Lower leg skin (tissue), 4 donors: ENCODE data around the gene PLEKHG2. TPM values are rescaled to one million over a fixed set of nuclear protein-coding genes. Genes with fewer than 3 reads are reported as not detected.

Experiments used
- DNase-seq, 2 donors: peaks; one replicate each; pipeline ENCODE4 v3.0.0-alpha.2; 2019; ENCODE audit warnings: low spot score in 2 of 2
- H3K4me3 ChIP-seq: fragments of 200-600 bp; sonication (generic); 2 replicates; pipeline ENCODE4 v1.5.1; 2017; ENCODE audit warnings: mild to moderate bottlenecking, low read depth; ENCODE audit not compliant: poor library complexity, severe bottlenecking
- POLR2A ChIP-seq, 2 donors: fragments of 450-650 bp; IDR thresholded peaks; one replicate each; pipeline ENCODE4 v1.6.1; 2016 to 2017; ENCODE audit warnings: antibody characterized with exemption in 2 of 2, mild to moderate bottlenecking in 1 of 2, moderate library complexity in 1 of 2
- WGBS, 2 donors: methylation state at CpG; one replicate each; pipeline ENCODE4 v1.1.5; 2018; 5-methylcytosine and 5-hydroxymethylcytosine counted together
- intact Hi-C: fragments of 100-400 bp; cut with DNase I; formaldehyde crosslinking; loops from one replicate; pipeline ENCODE4 v1.15.0; 2023; ENCODE audit warnings: low total_unique reads
- total RNA-seq, 4 donors: library from RNA; depleted of rRNA; stranded (reverse); fragments of >200 nt; gene quantifications; one replicate each; pipeline ENCODE4 v1.1.0, GENCODE V29; 2016
- TF ChIP-seq, protein P1 (sequence below), 3 donors: fragments of 450-650 bp; IDR thresholded peaks; one replicate each; pipeline ENCODE4 v1.5.1; 2016; ENCODE audit warnings: antibody characterized with exemption in 3 of 3, mild to moderate bottlenecking in 3 of 3, moderate library complexity in 2 of 3

The PLEKHG2 gene
- total RNA-seq, 4 donors from 2014 or later: 3.0 to 6.4 (median 4.3) TPM

DNA sequence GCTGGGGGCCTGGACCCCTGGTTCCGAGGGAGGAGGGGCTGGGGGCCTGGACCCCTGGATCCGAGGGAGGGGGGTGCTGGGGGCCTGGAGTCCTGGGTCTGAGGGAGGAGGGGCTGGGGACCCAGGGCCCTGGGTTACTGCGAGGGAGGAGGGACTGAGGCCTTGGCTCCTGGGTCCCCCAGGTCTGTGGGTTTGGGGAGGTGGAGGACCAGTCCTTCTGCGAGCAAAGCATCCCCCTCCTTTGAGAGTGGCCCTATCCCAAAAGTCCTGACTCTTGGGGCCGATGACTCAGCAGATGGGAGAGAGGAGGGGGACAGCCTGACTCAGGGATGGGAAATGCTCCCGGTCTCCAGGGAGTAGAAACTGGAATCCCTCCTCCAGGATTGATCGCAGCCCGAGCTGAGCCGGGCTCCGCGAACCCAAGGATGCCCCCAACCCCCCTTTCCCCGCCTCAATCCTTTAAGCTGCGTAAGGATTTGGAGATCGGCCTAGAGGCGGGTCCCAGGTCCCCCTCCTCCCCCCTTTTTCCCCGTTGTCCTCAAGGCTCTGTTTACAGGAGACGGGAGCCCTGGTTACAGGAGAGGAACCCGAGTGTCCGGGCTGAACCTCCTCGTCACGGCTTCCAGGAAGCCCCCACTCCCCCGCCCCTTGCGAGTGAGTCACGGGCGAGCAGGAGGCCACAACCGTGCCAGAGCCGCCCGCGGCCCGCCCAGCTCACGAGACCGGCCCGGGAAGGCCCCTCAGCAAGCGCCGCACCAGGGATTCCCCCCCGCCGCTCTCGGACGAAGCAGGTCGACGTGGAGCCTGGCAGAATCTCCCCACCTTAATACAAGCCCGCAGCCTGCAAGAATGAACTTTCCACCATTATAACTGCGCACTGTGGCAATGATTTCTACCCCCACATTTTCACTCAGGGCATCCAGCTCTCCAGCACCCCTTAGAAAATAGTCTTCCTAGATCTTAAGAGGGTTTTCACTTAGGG, 8.8 kb upstream of the PLEKHG2 start:
- peak; percentile 99 to 100 for DNase-seq
- TF ChIP-seq POLR2A (IDR thresholded peaks at IDR 0.05): peak in 1 of 2 donors; percentile 65
- TF ChIP-seq, protein P1, sequence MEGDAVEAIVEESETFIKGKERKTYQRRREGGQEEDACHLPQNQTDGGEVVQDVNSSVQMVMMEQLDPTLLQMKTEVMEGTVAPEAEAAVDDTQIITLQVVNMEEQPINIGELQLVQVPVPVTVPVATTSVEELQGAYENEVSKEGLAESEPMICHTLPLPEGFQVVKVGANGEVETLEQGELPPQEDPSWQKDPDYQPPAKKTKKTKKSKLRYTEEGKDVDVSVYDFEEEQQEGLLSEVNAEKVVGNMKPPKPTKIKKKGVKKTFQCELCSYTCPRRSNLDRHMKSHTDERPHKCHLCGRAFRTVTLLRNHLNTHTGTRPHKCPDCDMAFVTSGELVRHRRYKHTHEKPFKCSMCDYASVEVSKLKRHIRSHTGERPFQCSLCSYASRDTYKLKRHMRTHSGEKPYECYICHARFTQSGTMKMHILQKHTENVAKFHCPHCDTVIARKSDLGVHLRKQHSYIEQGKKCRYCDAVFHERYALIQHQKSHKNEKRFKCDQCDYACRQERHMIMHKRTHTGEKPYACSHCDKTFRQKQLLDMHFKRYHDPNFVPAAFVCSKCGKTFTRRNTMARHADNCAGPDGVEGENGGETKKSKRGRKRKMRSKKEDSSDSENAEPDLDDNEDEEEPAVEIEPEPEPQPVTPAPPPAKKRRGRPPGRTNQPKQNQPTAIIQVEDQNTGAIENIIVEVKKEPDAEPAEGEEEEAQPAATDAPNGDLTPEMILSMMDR (IDR thresholded peaks at IDR 0.05): no peak
- intact Hi-C loops: no loop called here
- WGBS, 2 donors: 0 to 1% methylated on average over 31 to 42 of the region's 43 CpGs
- peak overlapping the region; percentile 38 for H3K4me3 ChIP-seq

DNA sequence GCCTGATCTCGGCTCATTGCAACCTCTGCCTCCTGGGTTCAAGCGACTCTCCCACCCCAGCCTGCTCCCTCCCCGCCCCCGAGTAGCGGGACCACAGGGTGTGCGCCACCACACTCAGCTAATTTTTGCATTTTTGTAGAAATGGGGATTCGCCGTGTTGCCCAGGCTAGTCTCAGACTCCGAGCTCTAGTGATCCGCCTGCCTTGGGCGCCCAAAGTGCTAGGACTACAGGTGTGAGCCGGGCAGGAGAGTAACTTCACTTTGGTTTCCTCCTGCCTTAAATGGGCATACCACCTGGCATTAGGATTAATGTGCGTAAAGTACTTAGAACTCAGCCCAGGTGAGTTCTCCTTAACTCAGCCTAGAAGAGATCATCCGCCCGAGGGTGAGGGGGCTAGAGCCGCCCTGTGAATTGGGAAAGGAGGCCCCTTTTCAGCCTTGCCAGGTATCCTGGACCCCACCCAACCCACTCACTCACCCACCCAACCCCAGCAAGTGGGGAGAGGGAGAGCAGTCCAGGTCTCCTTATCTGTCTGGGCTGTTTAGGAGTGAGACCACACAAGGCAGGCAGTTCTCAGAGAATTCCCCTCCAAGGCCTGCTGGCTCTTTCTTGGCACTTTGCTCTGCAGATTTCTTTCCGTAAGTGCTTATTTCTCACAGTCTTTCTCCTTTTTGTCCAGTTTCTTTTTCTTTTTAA, 7.1 kb upstream of the PLEKHG2 start:
- TF ChIP-seq, protein P1 (IDR thresholded peaks at IDR 0.05): no peak
- TF ChIP-seq POLR2A (IDR thresholded peaks at IDR 0.05): no peak
- intact Hi-C loops: no loop called here
- 70 to 72% methylated on average over 17 of the region's 17 CpGs for WGBS, 2 donors
- H3K4me3 ChIP-seq: no peak overlapping the region
- DNase-seq: no peak

DNA sequence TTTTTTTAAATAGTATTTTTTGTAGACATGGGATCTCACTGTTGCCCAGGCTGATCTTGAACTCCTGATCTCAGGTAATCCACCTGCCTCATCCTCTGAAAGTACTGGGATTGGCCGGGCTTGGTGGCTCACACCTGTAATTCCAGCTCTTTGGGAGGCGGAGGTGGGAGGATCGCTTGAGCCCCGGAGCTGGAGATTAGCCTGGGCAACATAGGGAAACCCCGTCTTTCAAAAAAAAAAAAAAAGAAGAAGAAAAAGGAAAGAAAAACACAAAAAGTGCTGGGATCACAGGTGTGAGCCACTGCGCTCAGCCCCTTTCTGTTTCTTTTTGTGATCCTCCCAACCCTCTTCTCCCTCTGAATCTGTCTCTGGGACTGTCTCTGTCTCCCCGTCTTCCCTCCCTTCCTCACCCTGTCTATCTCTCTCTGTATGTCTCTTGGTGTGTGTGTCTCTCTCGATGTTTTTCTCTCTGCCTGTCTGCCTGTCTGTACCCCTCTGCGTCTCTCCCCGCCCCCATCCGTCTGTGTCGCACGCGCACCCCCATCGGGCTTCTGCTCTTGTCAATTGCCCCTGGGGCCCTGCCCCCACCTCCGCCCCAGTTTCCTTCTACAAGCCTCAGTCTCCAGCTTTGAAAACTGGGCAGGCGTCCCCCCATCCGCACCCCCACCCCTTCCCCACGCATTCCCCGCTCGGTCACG, 6.4 kb upstream of the PLEKHG2 start:
- 9 to 10% methylated on average over 17 to 22 of the region's 22 CpGs for WGBS, 2 donors
- DNase-seq: peak in 1 of 2 donors; percentile 97
- intact Hi-C loops: no loop called here
- H3K4me3 ChIP-seq: peak overlapping the region; percentile 13
- no peak for TF ChIP-seq POLR2A (IDR thresholded peaks at IDR 0.05)
- TF ChIP-seq, protein P1 (IDR thresholded peaks at IDR 0.05): no peak

DNA sequence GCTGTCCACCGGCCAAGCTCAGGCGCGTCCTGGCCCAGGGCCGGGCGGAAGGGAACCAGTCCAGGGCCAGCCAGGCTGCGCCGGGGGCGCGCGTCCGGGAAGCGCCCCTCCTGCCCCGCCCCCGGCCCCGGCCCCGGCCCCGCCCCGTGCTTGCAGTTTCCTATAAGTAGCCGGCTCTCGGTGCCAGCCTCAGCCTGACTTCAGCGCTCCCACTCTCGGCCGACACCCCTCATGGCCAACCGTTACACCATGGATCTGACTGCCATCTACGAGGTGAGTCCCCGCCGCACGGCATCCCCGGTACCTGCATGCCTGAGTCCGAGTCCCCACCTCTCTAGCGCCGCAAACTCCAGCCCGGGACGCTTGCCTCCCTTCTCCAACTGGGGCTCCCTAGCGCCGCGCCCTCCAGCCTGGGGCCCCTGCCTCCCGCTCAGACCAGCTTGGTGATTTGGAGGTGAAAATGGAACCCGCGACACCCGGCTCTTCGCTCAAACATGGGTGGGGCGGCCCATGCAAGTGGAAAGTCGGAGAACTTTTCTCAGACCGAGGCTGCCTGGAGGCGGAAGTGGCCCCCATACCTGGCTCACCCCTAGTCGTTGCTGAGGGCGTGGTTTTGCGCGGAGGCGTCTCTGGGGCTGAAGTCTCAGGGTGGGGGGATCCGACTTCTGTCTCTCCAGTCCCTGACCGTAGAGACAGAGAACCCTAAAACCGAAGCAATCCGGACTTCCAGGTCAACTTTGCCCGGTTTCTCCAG, 5.6 kb upstream of the PLEKHG2 start, which contains the start of gene ZFP36:
Gene ZFP36, plus strand, starts transcription at position 192 of the 754 bp plus-strand sequence. Its CDS starts 58 bp downstream, at position 250.
- 0% methylated on average over 16 to 49 of the region's 56 CpGs for WGBS, 2 donors
- H3K4me3 ChIP-seq: peak within 1 kb of the TSS; percentile 99
- TF ChIP-seq POLR2A (IDR thresholded peaks at IDR 0.05): peak in 1 of 2 donors; percentile 99
- TF ChIP-seq, protein P1 (IDR thresholded peaks at IDR 0.05): no peak
- peak; percentile 91 to 99 for DNase-seq
- intact Hi-C loops: no loop called here

DNA sequence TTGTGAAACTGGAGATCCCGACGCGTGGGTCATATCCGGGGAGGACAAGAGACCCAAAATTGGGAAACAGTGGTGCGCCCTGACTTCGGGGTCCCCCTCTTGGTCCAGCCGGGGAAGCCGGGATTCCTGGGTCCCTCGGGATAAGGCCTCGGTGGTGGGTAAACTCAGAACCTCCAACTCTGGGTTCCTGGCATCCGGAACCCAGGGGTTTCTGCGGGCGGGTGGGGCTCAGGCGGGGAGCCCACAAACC, 5.1 kb upstream of the PLEKHG2 start:
- WGBS, 2 donors: 0% methylated on average over 11 to 14 of the region's 14 CpGs
- DNase-seq: no peak
- intact Hi-C loops: no loop called here
- peak overlapping the region; percentile 99 for H3K4me3 ChIP-seq
- no peak for TF ChIP-seq POLR2A (IDR thresholded peaks at IDR 0.05)
